GM21526 (cell line): ENCODE measurements around the gene UBE2Q2.
A peak's percentile ranks its signal among the peaks of the same experiment; 100 is the strongest.
"Not testable (repeated sequence)": the region's sequence is repeated elsewhere in the genome, so short reads cannot be mapped to it uniquely, and the experiment has no call there.

Source experiments
- ATAC-seq: cut with Tn5 transposase; IDR thresholded peaks from one replicate; pipeline ENCODE4 v1.9.1; 2021; ENCODE audit warnings: moderate library complexity; ENCODE audit not compliant: unreplicated experiment, low FRiP score

The UBE2Q2 gene

GRCh38 chr15:75864213-75865059 is 21.2 kb downstream of the UBE2Q2 start:
- ATAC-seq, result no peak

- not testable (repeated sequence) for ATAC-seq
Observed at GRCh38 chr15:75866045-75866444, 22.8 kb downstream of the UBE2Q2 start.

GRCh38 chr15:75866916-75867315 is 23.7 kb downstream of the UBE2Q2 start:
- ATAC-seq, result no peak

- no peak for ATAC-seq
Observed at GRCh38 chr15:75867449-75867848, 24.2 kb downstream of the UBE2Q2 start.

GRCh38 chr15:75868019-75868418 is 24.8 kb downstream of the UBE2Q2 start:
- no peak for ATAC-seq

GRCh38 chr15:75869446-75869845 is 26.2 kb downstream of the UBE2Q2 start:
- no peak for ATAC-seq

GRCh38 chr15:75871589-75871988 is 28.3 kb downstream of the UBE2Q2 start:
- ATAC-seq, result not testable (repeated sequence)

- no peak for ATAC-seq
Observed at GRCh38 chr15:75872403-75872990, 29.2 kb downstream of the UBE2Q2 start.

GRCh38 chr15:75884041-75884440 is 40.8 kb downstream of the UBE2Q2 start:
- ATAC-seq, result no peak

GRCh38 chr15:75887178-75887577 is 43.9 kb downstream of the UBE2Q2 start:
- no peak for ATAC-seq

GRCh38 chr15:75891895-75892294 is 48.6 kb downstream of the UBE2Q2 start:
- no peak for ATAC-seq

GRCh38 chr15:75895731-75896130 is 52.5 kb downstream of the UBE2Q2 start:
- ATAC-seq, result no peak

- ATAC-seq, result no peak
Observed at GRCh38 chr15:75900577-75900976, 57.3 kb downstream of the UBE2Q2 start.

- no peak for ATAC-seq
Observed at GRCh38 chr15:75902129-75902557, 58.9 kb downstream of the UBE2Q2 start.

- ATAC-seq, result peak; percentile 95
Observed at GRCh38 chr15:75903331-75904239, 60.3 kb downstream of the UBE2Q2 start, which contains the start of gene FBXO22. FBXO22 (plus strand) TSS chr15:75903878; CDS start chr15:75903964, 86 bp downstream.

GRCh38 chr15:75905231-75905630 is 62.0 kb downstream of the UBE2Q2 start:
- no peak for ATAC-seq

GRCh38 chr15:75910355-75910754 is 67.1 kb downstream of the UBE2Q2 start:
- not testable (repeated sequence) for ATAC-seq

GRCh38 chr15:75916978-75917377 is 73.7 kb downstream of the UBE2Q2 start:
- no peak for ATAC-seq

GRCh38 chr15:75918135-75918534 is 74.9 kb downstream of the UBE2Q2 start:
- ATAC-seq, result no peak

GRCh38 chr15:75920079-75920478 is 76.8 kb downstream of the UBE2Q2 start:
- no peak for ATAC-seq
